ENCODE measurements around the gene AQP12B.
"Not testable (repeated sequence)": the region's sequence is repeated elsewhere in the genome, so short reads cannot be mapped to it uniquely, and the experiment has no call there.

The AQP12B gene

DNA sequence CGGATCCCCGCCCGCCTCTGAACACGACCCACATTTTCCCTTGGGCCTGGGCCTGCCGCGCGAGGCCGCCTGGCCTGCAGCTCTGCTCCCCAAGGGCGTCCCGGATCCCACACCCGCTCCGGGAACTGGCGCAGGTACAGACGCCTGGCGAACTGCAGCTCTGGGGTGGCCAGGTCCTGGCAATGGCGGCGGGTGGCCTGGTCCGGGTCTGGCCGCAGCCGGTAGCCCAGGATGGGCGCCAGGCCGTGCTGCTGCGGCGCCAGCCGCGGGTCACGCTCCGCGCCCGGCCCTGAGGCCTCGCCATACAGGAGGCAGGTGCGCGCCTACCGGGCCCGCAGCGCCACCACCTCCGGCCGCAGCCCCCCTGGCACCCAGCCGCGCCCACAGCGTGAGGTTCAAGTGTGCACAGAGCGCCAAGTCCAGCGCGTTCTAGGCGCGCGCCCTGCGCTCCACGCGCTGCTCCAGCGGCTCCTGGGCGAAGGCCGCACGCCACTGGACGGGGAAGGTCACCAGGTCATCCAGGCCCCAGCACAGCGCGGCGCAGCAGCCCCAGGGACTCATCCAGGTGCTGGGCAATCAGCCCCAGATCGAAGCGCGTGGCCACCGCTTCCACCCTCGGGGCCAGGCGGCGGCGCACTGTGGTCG, 18.5 kb upstream of the AQP12B start:
- DNase-seq (ENCODE audit: low read depth): no peak

DNA sequence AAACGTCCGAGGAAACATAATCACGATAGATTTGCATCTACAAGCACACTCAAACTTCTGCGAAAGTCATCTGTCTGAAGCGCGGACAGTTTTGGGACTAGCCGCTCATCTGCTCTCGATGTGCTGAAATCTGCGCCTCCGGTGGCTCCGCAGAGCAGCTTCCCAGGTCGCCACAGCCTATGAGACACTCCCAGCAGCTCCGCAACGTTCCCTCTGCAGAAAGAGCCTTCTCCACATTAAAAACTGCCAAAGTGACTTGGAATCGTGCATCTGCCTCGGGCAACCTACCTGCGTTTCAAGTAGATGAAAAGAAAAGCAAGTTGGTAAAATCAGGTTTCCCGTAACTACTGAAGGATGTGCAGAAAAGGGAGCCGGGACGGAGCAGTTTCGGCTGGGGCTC, 17.9 kb upstream of the AQP12B start:
- DNase-seq (ENCODE audit: low read depth): not testable (repeated sequence)

DNA sequence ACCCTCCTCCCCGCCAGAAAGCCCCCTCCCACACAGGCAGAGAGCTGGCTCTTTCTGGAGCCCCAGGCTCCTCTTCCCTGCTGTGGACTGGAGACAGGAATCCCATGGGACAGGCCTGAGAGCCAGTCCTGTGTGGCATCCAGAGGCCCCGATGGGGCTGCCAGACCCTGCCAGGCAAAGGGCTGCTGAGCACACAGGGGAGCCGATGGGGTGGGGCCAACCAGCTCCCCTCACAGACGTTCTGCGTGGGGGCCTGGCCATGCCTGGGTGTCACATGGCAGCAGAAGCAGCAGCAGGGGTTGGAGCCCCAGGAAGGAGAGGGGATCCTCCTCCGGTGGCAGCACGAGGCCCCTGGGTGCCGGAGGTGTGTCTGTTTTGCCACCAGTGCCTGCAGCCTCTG, 17.1 kb upstream of the AQP12B start:
- not testable (repeated sequence) for DNase-seq (ENCODE audit: low read depth)

GRCh38 chr2:240698852-240699561, 16.3 kb upstream of the AQP12B start:
- DNase-seq (ENCODE audit: low read depth): not testable (repeated sequence)

GRCh38 chr2:240696469-240696868, 13.8 kb upstream of the AQP12B start:
- not testable (repeated sequence) for DNase-seq (ENCODE audit: low read depth)

DNA sequence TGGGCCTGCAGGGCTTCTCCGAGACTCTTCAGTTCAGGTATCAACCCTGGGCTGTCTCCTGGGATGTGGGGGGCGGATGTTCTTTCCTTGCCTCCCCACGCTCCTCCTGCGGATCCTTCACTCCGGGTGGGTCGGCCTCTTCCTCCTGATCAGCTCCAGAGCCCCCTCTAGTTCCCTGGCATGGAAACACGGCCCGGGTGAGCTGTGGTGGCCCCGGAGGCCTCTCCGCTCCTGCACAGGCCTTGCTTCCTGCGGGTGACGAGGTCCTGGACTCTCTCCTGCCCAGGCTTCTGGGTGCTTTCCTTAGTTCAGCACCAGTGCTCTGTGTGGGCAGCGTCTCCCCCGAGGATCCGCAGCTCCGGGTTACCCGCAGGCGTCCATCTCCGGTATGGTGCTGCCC, 12.9 kb upstream of the AQP12B start:
- DNase-seq (ENCODE audit: low read depth): not testable (repeated sequence)

DNA sequence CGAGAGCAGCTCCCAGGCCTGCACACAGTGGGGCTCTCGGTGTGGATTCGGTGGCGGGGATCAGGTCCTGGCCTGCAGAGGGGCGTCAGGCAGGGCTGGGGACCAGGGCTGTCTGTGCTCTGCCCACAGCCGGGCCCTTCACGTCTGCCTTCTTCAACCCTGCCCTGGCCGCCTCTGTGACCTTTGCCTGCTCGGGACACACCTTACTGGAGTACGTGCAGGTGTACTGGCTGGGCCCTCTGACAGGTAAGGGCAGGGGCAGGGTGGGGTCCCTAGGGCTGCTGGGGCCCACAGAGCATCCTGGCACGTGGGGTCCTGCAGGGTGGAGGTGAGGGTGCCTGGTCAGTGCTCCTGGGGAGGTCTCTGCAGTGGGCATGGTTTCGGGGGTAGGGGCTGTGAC, 11.6 kb upstream of the AQP12B start:
- DNase-seq (ENCODE audit: low read depth): not testable (repeated sequence)

GRCh38 chr2:240692583-240693561, 10.2 kb upstream of the AQP12B start:
- DNase-seq (ENCODE audit: low read depth): not testable (repeated sequence)

DNA sequence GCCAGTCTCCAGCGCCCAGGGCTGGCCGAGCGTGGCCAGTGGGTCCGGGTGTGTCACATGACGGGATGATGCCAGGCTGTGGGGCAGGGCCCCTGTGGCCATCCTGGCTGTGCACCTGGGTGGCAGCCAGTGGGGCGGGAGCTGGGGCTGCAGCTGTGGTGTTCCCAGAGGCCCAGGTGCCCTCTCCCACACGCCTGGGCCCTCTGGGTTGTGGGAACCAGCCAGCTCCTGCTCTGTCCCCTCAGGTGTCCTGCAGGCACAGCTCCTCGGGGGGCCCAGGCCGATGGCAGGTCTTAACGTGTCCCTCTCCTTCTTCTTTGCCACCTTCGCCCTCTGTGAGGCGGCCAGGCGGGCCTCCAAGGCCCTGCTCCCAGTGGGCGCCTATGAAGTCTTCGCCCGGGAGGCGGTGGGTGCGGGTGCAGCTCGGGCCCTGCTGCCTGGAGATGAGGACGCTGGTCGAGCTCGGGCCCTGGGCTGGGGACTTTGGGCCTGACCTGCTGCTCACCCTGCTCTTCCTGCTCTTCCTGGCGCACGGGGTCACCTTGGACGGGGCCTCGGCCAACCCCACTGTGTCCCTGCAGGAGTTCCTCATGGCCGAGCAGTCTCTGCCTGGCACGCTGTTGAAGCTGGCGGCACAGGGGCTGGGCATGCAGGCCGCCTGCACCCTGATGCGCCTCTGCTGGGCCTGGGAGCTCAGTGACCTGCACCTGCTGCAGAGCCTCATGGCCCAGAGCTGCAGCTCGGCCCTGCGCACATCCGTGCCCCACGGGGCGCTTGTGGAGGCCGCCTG, 9.1 kb upstream of the AQP12B start, which contains the start of gene AQP12A:
AQP12A (plus strand) TSS at position 236 of the 790 bp plus-strand sequence; CDS start at position 284, 48 bp downstream.
- not testable (repeated sequence) for DNase-seq (ENCODE audit: low read depth)

DNA sequence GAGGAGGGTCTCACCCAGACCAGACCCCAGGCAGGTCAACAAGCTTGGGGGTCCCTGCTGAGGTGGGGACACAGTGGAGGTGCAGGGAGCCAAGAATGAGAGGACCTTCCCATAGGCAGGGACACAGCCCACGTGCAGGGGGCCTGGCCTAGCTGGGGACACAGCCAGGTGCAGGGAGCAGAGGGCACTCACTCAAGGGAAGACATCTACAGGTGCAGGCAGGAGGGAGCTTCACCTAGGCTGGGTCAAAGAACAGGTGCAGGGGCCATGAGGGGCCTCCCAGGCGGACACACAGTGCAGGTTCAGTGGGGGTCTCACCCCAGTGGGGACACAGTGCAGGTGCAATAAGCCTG, 8.4 kb upstream of the AQP12B start:
- not testable (repeated sequence) for DNase-seq (ENCODE audit: low read depth)

DNA sequence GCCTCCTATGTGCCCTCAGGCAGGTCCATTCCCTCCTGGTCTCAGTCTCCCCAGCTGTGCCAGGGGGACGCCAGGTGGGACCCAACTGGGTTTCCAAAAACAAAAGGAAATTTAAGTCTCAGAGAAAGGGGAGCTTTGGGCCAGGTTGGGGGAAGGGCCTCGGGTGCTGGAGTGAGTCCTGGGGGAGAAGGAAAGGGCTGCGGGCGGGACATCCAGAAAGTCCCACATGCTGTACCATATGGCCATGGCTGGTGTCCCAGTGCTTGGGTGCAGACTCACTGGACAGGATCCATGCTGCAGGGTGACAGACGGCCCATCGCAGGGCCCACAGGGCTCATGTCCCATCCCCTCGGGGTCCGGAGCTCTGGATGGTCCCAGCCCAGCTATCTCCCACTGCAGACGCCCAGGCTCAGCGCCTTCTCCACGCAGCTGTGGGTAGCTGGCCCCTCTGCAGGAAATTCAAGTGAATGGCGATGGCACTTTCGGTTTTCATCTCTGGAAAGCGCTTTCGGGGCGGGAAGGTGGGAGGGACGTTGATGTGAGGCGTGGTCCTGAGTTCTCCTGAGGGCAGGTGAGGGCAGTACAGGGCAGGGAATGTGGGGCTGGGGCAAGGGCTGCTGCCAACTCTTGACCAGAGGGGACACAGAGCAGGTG, 7.9 kb upstream of the AQP12B start:
- DNase-seq (ENCODE audit: low read depth): not testable (repeated sequence)

DNA sequence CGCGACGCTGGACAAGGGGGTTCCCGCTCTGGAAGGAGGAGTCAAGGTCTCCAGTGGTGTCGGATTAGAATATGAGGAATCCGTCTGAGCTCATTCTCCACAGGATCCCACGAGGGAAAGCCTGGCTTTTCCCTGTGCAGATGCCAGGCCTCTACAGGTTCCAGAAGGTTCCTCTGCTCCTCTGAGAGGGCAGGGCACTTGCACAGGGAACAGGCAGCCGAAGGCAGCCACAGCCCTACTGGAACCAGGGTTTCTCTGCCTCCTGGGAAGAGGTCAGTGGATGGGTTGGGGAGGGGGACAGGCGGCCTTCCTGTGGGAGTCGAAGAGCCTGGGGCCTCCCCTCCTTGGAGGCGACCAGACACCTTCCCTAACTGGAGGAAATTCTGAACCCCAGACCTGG, 7.3 kb upstream of the AQP12B start:
- DNase-seq (ENCODE audit: low read depth): no peak

- no peak for DNase-seq (ENCODE audit: low read depth)
Observed at GRCh38 chr2:240688553-240688919, 5.9 kb upstream of the AQP12B start.

- no peak for DNase-seq (ENCODE audit: low read depth)
Observed at GRCh38 chr2:240687741-240688552, 5.3 kb upstream of the AQP12B start.

DNA sequence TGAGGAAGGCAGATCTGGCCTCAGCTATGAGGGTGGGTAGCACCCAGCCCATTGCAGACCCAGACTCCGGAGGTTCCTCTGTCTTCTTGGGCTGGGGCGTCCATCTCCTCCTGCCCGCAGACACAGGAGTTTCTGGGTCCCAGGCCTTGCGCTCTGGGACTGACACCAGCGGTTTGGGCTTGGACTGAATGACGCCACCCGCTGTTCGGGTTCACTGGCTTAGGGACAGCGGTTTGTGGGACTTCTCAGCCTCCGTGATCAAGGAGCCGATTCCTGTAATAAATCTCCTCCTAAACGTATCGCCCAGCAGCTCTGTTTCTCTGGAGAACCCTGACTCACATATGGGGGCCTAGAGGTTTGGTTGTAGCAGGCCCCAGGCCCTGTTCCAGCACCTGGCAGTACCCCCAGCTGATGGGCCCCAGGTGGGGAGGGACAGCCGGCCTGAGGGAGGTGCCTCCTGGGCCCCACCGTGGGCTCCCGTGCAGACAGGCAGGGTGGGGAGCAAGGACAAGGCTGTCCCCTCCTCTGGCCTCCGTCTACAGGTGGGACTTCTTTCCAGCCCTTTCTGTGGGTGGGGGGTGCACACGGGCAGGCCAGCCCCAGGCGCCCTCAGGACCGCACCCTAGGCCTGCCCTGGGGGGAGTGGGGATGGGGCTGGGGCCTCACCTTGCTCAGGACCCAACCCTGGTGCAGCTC, 4.5 kb upstream of the AQP12B start:
- DNase-seq (ENCODE audit: low read depth): no peak

- no peak for DNase-seq (ENCODE audit: low read depth)
Observed at GRCh38 chr2:240686460-240686859, 3.8 kb upstream of the AQP12B start.

DNA sequence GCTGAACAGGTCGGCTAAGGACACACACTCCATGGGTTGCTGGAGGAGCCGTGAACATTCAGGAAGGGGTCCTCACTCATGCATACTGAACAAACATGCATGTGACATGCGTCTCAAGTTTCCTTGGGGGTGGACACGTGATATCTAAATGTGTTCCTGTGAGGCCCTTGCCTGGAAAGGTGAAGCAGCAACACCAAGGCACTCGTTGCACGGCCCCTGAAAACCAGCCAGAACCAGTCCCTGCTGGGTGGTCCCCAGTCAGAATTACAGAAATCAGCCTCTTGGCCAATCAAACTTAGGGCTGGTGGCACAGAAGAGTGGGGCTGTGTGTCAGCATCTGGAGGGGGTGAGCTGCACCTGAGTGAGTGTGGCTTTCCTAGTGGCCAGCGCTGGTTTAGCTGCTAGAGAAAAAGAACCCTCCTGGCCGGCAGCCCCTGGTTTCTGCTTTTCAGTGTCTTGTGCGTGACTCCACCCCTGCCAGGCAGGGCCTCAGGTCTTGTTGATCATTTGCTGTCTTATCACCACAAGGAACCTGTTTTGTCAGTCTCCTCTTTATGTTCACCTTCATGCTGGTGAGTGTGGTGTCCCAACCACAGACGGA, 3.2 kb upstream of the AQP12B start:
- DNase-seq (ENCODE audit: low read depth): no peak

DNA sequence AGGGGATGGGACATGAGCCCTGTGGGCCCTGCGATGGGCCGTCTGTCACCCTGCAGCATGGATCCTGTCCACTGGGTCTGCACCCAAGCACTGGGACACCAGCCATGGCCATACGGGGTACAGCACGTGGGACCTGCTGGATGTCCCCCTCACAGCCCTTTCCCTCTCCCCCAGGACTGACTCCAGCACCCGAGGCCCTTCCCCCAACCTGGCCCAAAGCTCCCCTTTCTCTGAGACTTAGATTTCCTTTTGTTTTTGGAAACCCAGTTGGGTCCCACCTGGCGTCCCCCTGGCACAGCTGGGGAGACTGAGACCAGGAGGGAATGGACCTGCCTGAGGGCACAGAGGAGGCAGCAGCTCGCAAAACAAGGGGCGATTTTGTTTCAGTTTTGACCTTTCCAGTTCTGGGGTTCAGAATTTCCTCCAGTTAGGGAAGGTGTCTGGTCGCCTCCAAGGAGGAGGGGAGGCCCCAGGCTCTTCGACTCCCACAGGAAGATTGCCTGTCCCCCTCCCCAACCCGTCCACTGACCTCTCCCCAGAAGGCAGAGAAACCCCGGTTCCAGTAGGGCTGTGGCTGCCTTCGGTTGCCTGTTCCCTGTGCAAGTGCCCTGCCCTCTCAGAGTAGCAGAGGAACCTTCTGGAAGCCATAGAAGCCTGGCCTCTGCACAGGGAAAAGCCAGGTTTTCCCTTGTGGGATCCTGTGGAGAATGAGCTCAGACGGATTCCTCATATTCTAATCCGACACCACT, 1.5 kb upstream of the AQP12B start:
- DNase-seq (ENCODE audit: low read depth): not testable (repeated sequence)
